A673 (cell line): ENCODE data around the gene NRXN3. TPM values are rescaled to one million over a fixed set of nuclear protein-coding genes. Genes with fewer than 3 reads are reported as not detected.

Source experiments
- BruUV-seq: library from RNA; stranded (reverse); fragments of 400-500 nt; replicated peaks from 2 replicates; lab custom pipeline; 2021; lab: Mats Ljungman, UMichigan
- CTCF ChIA-PET: fragments of 300-600 bp; sonication (Branson Sonifier 250); formaldehyde crosslinking; loops from one replicate; lab custom pipeline; 2022; ENCODE audit warnings: antibody characterized with exemption; lab: Charles Lee
- POLR2A ChIA-PET: fragments of 300-600 bp; sonication (Branson Sonifier 250); formaldehyde crosslinking; loops from one replicate; lab custom pipeline; 2022; ENCODE audit warnings: antibody characterized with exemption; ENCODE audit not compliant: low non-redundant PET; lab: Charles Lee
- DNase-seq: peaks from one replicate; pipeline ENCODE4 v3.0.0-alpha.2; 2015; ENCODE audit warnings: low spot score
- H3K27ac ChIP-seq: fragments of 200-600 bp; sonication (generic); 2 replicates; pipeline ENCODE4 v1.5.1; 2016; ENCODE audit warnings: mixed run types, low read depth, mild to moderate bottlenecking, mixed read lengths, antibody characterized with exemption, low read length; ENCODE audit not compliant: poor library complexity, severe bottlenecking
- H3K27me3 ChIP-seq: fragments of 200-600 bp; sonication (generic); replicated peaks from 2 replicates; pipeline ENCODE4 v1.6.1; 2017; ENCODE audit warnings: mixed run types, low read depth, mild to moderate bottlenecking, mixed read lengths, antibody characterized with exemption, low read length; ENCODE audit not compliant: insufficient read depth, poor library complexity
- H3K36me3 ChIP-seq: fragments of 200-600 bp; sonication (generic); 2 replicates; pipeline ENCODE4 v1.6.1; 2016; ENCODE audit warnings: mixed run types, mild to moderate bottlenecking, mixed read lengths, antibody characterized with exemption, low read length; ENCODE audit not compliant: insufficient read depth, poor library complexity, severe bottlenecking
- H3K4me1 ChIP-seq: fragments of 200-600 bp; sonication (generic); 2 replicates; pipeline ENCODE4 v1.6.1; 2017; ENCODE audit warnings: mixed run types, mild to moderate bottlenecking, mixed read lengths, antibody characterized with exemption, low read length; ENCODE audit not compliant: insufficient read depth, poor library complexity, severe bottlenecking
- H3K4me3 ChIP-seq: fragments of 200-600 bp; sonication (generic); 2 replicates; pipeline ENCODE4 v1.5.1; 2016; ENCODE audit warnings: low read depth, mixed run types, mild to moderate bottlenecking, mixed read lengths, low read length; ENCODE audit not compliant: poor library complexity, severe bottlenecking
- H3K9me3 ChIP-seq: fragments of 200-600 bp; sonication (generic); 2 replicates; pipeline ENCODE4 v1.6.1; 2016; ENCODE audit warnings: mixed run types, low read depth, mild to moderate bottlenecking, mixed read lengths, antibody characterized with exemption, low read length; ENCODE audit not compliant: poor library complexity, severe bottlenecking
- CTCF ChIP-seq: fragments of 300-800, 200-600 bp; sonication (generic); conservative IDR thresholded peaks from 2 replicates; pipeline ENCODE4 v1.5.1; 2017; ENCODE audit warnings: low read depth, mild to moderate bottlenecking, antibody characterized with exemption, low read length, moderate library complexity, mixed read lengths
- EZH2 ChIP-seq: fragments of 200-600 bp; sonication (generic); IDR thresholded peaks from 2 replicates; pipeline ENCODE4 v1.6.1; 2017; ENCODE audit warnings: borderline replicate concordance, low read depth, mild to moderate bottlenecking, mixed read lengths, antibody characterized with exemption, low read length; ENCODE audit not compliant: poor library complexity, severe bottlenecking
- intact Hi-C: fragments of 100-400 bp; cut with micrococcal nuclease; formaldehyde crosslinking; loops from one replicate; pipeline ENCODE4 v1.10.0; 2022; ENCODE audit not compliant: unreplicated experiment
- total RNA-seq: library from RNA; stranded (reverse); gene quantifications from 2 replicates; pipeline ENCODE4 v1.2.3, GENCODE V29; 2021

Gene NRXN3
- total RNA-seq, 1 experiment from 2014 or later, result 0.21 TPM

DNA sequence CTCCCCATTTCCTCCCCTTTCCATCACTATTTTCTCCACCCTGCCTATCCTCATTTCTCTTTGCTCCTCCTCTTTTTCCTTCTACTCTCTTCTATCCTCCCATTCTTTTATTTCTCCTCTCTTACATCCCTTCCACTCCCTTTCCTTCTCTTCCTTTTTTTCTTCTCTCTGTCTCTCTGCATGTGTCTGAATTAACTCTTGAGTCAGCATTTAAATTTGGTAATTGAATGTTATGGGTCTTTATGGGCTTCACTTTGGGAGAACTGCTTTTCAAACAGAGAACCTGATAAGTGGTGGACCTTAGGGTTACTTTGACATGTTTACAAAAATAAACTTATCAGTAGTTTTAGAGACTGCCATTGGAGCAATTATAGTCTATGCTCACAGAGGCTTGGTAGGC lies 992.7 kb downstream of the NRXN3 start:
- ChIA-PET CTCF (no interaction called here), POLR2A (no interaction called here)
- H3K4me3 ChIP-seq, result no peak overlapping the region
- no peaks in the 10 kb centered on the region for H3K4me1 ChIP-seq
- no peak overlapping the region for H3K27ac ChIP-seq
- no peaks in the 10 kb centered on the region for H3K9me3 ChIP-seq
- H3K36me3 ChIP-seq, result no peaks in the 10 kb centered on the region
- no peaks in the 10 kb centered on the region for H3K27me3 ChIP-seq
- BruUV-seq, result no TSS peak
- intact Hi-C loops, result no loop called here
- TF ChIP-seq EZH2 (no peak), CTCF (no peak)
- no peak for DNase-seq

DNA sequence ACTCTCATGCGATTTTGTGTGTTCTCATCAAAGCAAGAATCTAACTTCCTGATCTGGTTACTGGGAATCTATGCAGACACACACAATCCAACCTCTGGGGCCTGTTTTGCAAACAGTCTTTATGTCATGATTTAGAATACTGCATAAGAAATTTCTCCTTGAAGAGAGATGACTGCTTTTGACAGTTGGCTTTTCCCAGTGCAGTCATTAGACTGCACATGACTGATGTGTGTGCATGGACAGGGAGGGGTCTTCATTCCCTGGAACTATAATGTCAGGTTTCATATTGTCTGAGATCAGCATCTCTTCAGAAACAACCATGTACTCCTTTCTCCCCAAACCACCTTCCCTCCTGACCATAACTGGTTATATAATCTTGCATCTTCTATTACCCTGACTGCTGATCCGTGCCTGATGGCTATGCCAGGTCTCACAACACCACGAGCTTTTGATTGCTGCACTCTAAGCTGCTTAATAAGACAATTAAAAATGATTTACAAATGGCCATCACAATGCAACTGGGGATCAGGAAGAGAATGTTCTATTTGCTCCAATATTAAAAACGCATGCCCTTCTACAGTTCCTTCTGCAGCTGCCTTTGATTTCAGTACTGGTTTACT lies 995.4 kb downstream of the NRXN3 start:
- Histone ChIP-seq H3K4me3 (no peak overlapping the region), H3K9me3 (no peaks in the 10 kb centered on the region), H3K4me1 (no peaks in the 10 kb centered on the region), H3K36me3 (no peaks in the 10 kb centered on the region), H3K27ac (no peak overlapping the region), H3K27me3 (no peaks in the 10 kb centered on the region)
- intact Hi-C loops, result no loop called here
- BruUV-seq, result no TSS peak
- CTCF ChIA-PET, result no interaction called here
- no peak for DNase-seq
- TF ChIP-seq CTCF (no peak), EZH2 (no peak)
- POLR2A ChIA-PET, result no interaction called here

- BruUV-seq, result no TSS peak
Observed at GRCh38 chr14:79166171-79166570, 996.0 kb downstream of the NRXN3 start.

More at GRCh38 chr14:79166171-79166570, 996.0 kb downstream of the NRXN3 start:
- Histone ChIP-seq H3K4me1 (no peaks in the 10 kb centered on the region), H3K27me3 (no peaks in the 10 kb centered on the region), H3K9me3 (no peaks in the 10 kb centered on the region), H3K27ac (no peak overlapping the region), H3K4me3 (no peak overlapping the region), H3K36me3 (no peaks in the 10 kb centered on the region)
- intact Hi-C loops, result no loop called here
- CTCF ChIA-PET, result no interaction called here
- POLR2A ChIA-PET, result no interaction called here
- no peak for TF ChIP-seq CTCF
- no peak for TF ChIP-seq EZH2
- no peak for DNase-seq
